Activated B cell treated with CpG ODN at 0.5 μM for 24 hours (primary cell): ENCODE measurements around the gene TBKBP1. TPM values are rescaled to one million over a fixed set of nuclear protein-coding genes. Genes with fewer than 3 reads are reported as not detected.

Source experiments
- ATAC-seq: fragments of 200-7000 bp; cut with Tn5 transposase; one replicate; pipeline ENCODE4 v1.10.0; 2021; ENCODE audit warnings: low read depth, mild to moderate bottlenecking, moderate library complexity
- CTCF ChIA-PET: fragments of 350-600 bp; sonication (Branson Sonifier 250); formaldehyde crosslinking; loops from one replicate; lab custom pipeline; 2021; ENCODE audit warnings: antibody characterized with exemption; lab: Charles Lee
- POLR2A ChIA-PET: fragments of 350-600 bp; sonication (Branson Sonifier 250); formaldehyde crosslinking; loops from one replicate; lab custom pipeline; 2021; ENCODE audit warnings: antibody characterized with exemption; lab: Charles Lee
- DNase-seq: peaks from one replicate; pipeline ENCODE4 v3.0.0; 2022
- H3K27ac Mint-ChIP-seq: one replicate; pipeline ENCODE4 v1.8.0; 2020; ENCODE audit warnings: mixed read lengths
- H3K27me3 Mint-ChIP-seq: one replicate; pipeline ENCODE4 v1.8.0; 2021; ENCODE audit warnings: mixed read lengths
- H3K36me3 Mint-ChIP-seq: one replicate; pipeline ENCODE4 v1.8.0; 2021; ENCODE audit warnings: low read depth, mixed read lengths
- H3K4me1 Mint-ChIP-seq: one replicate; pipeline ENCODE4 v1.8.0; 2021; ENCODE audit warnings: mixed read lengths
- H3K4me3 Mint-ChIP-seq: one replicate; pipeline ENCODE4 v1.8.0; 2020; ENCODE audit warnings: mild to moderate bottlenecking, mixed read lengths
- H3K9me3 Mint-ChIP-seq: one replicate; pipeline ENCODE4 v1.8.0; 2020; ENCODE audit warnings: mixed read lengths
- intact Hi-C: fragments of 100-400 bp; cut with micrococcal nuclease; formaldehyde crosslinking; loops from one replicate; pipeline ENCODE4 v1.15.1; 2024
- total RNA-seq: library from RNA; stranded (reverse); gene quantifications from 2 replicates; pipeline ENCODE4 v1.2.3, GENCODE V29; 2022
- TF ChIP-seq, protein P1 (sequence below): fragments of 200-600 bp; IDR thresholded peaks from one replicate; pipeline ENCODE4 v1.8.0; 2022; ENCODE audit warnings: antibody characterized with exemption, mild to moderate bottlenecking

Gene TBKBP1
- total RNA-seq, 1 donor from 2014 or later, result 4.1 TPM

DNA sequence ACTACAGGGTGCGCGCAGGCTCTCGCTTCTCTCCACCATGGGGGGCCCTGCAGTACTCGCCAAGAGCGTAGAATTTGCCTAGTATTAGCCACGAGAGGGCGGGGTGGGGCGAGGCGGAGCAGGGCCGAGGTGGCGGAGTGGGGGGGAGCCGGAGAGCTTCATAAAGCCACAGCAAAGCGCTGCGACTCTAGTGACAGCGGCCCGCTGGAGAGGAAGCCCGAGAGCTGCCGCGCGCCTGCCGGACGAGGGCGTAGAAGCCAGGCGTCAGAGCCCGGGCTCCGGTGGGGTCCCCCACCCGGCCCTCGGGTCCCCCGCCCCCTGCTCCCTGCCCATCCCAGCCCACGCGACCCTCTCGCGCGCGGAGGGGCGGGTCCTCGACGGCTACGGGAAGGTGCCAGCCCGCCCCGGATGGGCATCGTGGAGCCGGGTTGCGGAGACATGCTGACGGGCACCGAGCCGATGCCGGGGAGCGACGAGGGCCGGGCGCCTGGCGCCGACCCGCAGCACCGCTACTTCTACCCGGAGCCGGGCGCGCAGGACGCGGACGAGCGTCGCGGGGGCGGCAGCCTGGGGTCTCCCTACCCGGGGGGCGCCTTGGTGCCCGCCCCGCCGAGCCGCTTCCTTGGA lies 39.2 kb downstream of the TBKBP1 start, which contains the start of gene TBX21:
TSS of gene TBX21 (plus strand) at position 190 of the 627 bp plus-strand sequence. CDS start at position 409, 219 bp downstream.
- intact Hi-C loops, result loop anchor here (1.0 to 2.0 kb wide), 8 partner anchors 9 to 162 kb away; partner anchors contain the start of gene TBKBP1
- Mint-ChIP-seq H3K27me3 (peaks cover 2% of the 10 kb centered on the region), H3K4me1 (peaks cover 52% of the 10 kb centered on the region), H3K4me3 (peak within 1 kb of the TSS; percentile 94), H3K36me3 (peaks cover 2% of the 10 kb centered on the region), H3K9me3 (no peaks in the 10 kb centered on the region), H3K27ac (peak within 1 kb of the TSS; percentile 87)
- CTCF ChIA-PET, result interaction anchor here (0.6 to 2.5 kb wide), 12 partner anchors 9 to 69 kb away, joined by 3 to 20 read pairs (median 4); partner anchors contain the start of gene TBKBP1
- ATAC-seq (peak; percentile 91), DNase-seq (peak; percentile 79)
- TF ChIP-seq, protein P1, sequence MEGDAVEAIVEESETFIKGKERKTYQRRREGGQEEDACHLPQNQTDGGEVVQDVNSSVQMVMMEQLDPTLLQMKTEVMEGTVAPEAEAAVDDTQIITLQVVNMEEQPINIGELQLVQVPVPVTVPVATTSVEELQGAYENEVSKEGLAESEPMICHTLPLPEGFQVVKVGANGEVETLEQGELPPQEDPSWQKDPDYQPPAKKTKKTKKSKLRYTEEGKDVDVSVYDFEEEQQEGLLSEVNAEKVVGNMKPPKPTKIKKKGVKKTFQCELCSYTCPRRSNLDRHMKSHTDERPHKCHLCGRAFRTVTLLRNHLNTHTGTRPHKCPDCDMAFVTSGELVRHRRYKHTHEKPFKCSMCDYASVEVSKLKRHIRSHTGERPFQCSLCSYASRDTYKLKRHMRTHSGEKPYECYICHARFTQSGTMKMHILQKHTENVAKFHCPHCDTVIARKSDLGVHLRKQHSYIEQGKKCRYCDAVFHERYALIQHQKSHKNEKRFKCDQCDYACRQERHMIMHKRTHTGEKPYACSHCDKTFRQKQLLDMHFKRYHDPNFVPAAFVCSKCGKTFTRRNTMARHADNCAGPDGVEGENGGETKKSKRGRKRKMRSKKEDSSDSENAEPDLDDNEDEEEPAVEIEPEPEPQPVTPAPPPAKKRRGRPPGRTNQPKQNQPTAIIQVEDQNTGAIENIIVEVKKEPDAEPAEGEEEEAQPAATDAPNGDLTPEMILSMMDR, result peak; percentile 43
- POLR2A ChIA-PET, result interaction anchor here (0.6 to 1.8 kb wide), 19 partner anchors 9 to 1447 kb away, joined by 3 to 17 read pairs (median 5); partner anchors contain the start of genes KPNB1, SP2 and TBKBP1

DNA sequence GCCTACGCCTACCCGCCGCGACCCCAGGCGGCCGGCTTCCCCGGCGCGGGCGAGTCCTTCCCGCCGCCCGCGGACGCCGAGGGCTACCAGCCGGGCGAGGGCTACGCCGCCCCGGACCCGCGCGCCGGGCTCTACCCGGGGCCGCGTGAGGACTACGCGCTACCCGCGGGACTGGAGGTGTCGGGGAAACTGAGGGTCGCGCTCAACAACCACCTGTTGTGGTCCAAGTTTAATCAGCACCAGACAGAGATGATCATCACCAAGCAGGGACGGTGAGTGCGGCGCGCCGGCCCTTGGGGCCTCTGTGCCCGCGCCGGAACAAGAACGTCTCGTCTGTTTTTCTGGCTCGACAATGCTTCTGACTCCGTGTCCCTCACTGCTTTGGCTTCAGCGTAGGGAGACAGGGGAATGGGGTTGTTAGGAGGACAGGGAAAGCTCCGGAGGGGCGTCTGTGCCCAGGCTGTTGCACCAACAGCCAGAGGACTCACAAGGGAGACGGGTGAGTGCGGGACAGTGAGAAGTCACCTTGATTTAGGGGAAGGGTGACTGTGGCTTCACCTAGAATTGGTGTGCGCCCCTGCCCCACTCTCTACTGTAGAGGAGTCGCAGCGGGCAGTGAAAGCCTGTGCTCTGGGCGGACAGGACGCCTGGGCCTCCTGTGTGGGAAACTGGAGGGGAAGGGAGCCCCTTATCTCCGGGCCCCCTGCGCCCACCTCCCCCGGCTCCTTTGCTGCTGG lies 39.9 kb downstream of the TBKBP1 start:
- peak; percentile 8 for ATAC-seq
- H3K4me1 Mint-ChIP-seq, result peaks cover 57% of the 10 kb centered on the region

DNA sequence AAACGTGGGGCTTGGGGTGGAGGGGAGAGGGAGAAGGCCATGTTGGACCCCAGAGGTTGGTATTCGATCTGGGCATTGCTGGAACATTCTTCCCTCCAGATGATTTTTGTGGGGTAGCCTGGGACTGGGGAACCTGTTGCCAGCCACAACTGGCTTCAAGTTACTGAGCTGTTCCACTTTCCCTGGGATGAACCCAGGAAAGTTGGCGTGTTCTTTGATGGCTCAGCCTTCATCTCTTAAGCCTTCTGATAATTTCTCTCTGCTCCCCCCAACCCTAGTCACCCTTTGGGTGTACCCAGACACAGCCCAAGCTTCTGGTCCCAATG lies 41.1 kb downstream of the TBKBP1 start:
- DNase-seq, result no peak
- peaks cover 61% of the 10 kb centered on the region for H3K4me1 Mint-ChIP-seq
- ChIA-PET CTCF (interaction anchor here (0.7 to 1.2 kb wide), 4 partner anchors 10 to 70 kb away, joined by 3 read pairs; no protein-coding TSS in a partner anchor), POLR2A (interaction anchor here (0.7 to 3.1 kb wide), 4 partner anchors 31 to 96 kb away, joined by 5 to 15 read pairs (median 6); partner anchors contain the start of genes KPNB1, LRRC46 and MRPL10)
- intact Hi-C loops, result no loop called here
- peak overlapping the region; percentile 94 for H3K4me3 Mint-ChIP-seq
- no peaks in the 10 kb centered on the region for H3K9me3 Mint-ChIP-seq
- no peak for ATAC-seq
- peaks cover 2% of the 10 kb centered on the region for H3K27me3 Mint-ChIP-seq
- TF ChIP-seq, protein P1, result no peak
- peak overlapping the region; percentile 81 for H3K27ac Mint-ChIP-seq
- H3K36me3 Mint-ChIP-seq, result peaks cover 2% of the 10 kb centered on the region

More for the DNA sequence above, 39.9 kb downstream of the TBKBP1 start:
- Mint-ChIP-seq H3K36me3 (peaks cover 2% of the 10 kb centered on the region), H3K27ac (peak overlapping the region; percentile 87), H3K4me3 (peak overlapping the region; percentile 94), H3K27me3 (peaks cover 2% of the 10 kb centered on the region), H3K9me3 (no peaks in the 10 kb centered on the region)
- ChIA-PET POLR2A (interaction anchor here (0.8 to 3.1 kb wide), 16 partner anchors 8 to 162 kb away, joined by 3 to 17 read pairs (median 6); partner anchors contain the start of genes KPNB1, SP2 and TBKBP1), CTCF (interaction anchor here (0.6 to 2.5 kb wide), 12 partner anchors 8 to 70 kb away, joined by 3 to 20 read pairs (median 4); partner anchors contain the start of gene TBKBP1)
- TF ChIP-seq, protein P1, result no peak
- DNase-seq, result peak; percentile 48
- intact Hi-C loops, result loop anchor here (1.0 to 2.0 kb wide), 8 partner anchors 8 to 161 kb away; partner anchors contain the start of gene TBKBP1

DNA sequence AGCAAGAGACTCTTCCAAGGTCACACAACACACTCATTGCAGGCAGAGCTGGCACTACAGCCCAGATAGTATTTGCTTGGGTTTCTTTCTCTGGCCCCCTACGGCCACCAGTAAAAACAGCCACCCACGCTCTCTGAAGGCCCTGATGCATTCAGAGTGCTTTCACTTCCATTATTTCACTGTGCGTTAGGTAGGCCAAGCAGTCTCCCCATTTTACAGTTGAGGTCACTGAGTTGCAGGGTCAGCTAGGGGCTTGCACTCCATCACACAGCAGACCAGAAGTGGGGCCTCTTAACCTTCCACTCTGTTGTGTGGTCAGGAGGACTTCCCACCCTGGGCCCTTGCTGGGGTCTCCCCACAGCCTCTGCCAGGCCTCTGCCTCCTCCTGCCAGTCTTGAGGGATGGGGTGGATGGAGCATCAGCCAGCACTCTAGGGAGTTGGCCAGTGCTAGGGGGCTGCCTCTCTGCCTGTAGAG lies 41.6 kb downstream of the TBKBP1 start:
- TF ChIP-seq, protein P1, result no peak
- Mint-ChIP-seq H3K27ac (peak overlapping the region; percentile 81), H3K36me3 (peaks cover 2% of the 10 kb centered on the region), H3K4me1 (peaks cover 61% of the 10 kb centered on the region), H3K4me3 (peak overlapping the region; percentile 94), H3K27me3 (peaks cover 2% of the 10 kb centered on the region), H3K9me3 (no peaks in the 10 kb centered on the region)
- POLR2A ChIA-PET, result interaction anchor here (0.6 to 3.1 kb wide), 5 partner anchors 16 to 742 kb away, joined by 3 to 15 read pairs (median 5); partner anchors contain the start of gene KPNB1
- peak; percentile 31 for DNase-seq
- CTCF ChIA-PET, result interaction anchor here (0.7 to 1.7 kb wide), 8 partner anchors 10 to 72 kb away, joined by 3 read pairs; no protein-coding TSS in a partner anchor
- ATAC-seq, result peak; percentile 54
- intact Hi-C loops, result no loop called here
